HFF-Myc (cell line): ENCODE results near the gene MYBPHL.

ENCODE experiments used
- DNase-seq: peaks from one replicate; pipeline ENCODE4 v3.0.0-alpha.2; 2011; ENCODE audit warnings: low read depth; ENCODE audit errors: extremely low read depth
- H3K4me3 ChIP-seq: replicated peaks from 2 replicates; pipeline ENCODE4 v1.5.1; 2011; ENCODE audit warnings: low read depth, mild to moderate bottlenecking, control low read depth, low read length
- CTCF ChIP-seq: IDR thresholded peaks from 2 replicates; pipeline ENCODE4 v1.5.1; 2012; ENCODE audit warnings: mild to moderate bottlenecking, low read depth, low read length, control low read depth; ENCODE audit errors: missing control alignments

Gene MYBPHL

GRCh38 chr1:109273570-109274288 lies 33.1 kb downstream of the MYBPHL start:
- no peak for TF ChIP-seq CTCF
- DNase-seq, result no peak
- H3K4me3 ChIP-seq, result no peak overlapping the region

GRCh38 chr1:109272831-109273547 lies 33.8 kb downstream of the MYBPHL start:
- DNase-seq, result no peak
- no peak for TF ChIP-seq CTCF
- no peak overlapping the region for H3K4me3 ChIP-seq

GRCh38 chr1:109272021-109272799 lies 34.6 kb downstream of the MYBPHL start:
- DNase-seq, result no peak
- no peak for TF ChIP-seq CTCF
- H3K4me3 ChIP-seq, result no peak overlapping the region

- H3K4me3 ChIP-seq, result no peak overlapping the region
- TF ChIP-seq CTCF, result no peak
- no peak for DNase-seq
These were observed 35.4 kb downstream of the MYBPHL start for GRCh38 chr1:109271458-109271857.

- no peak for DNase-seq
- H3K4me3 ChIP-seq, result no peak overlapping the region
- no peak for TF ChIP-seq CTCF
These were observed 36.0 kb downstream of the MYBPHL start for GRCh38 chr1:109270623-109271317.

GRCh38 chr1:109269981-109270622 lies 36.7 kb downstream of the MYBPHL start:
- no peak for TF ChIP-seq CTCF
- no peak for DNase-seq
- no peak overlapping the region for H3K4me3 ChIP-seq
